Hepatocyte (in vitro differentiated cells): Measurements from ENCODE around the gene VPS45.

Experiments used
- EZH2 ChIP-seq: fragments of 200-600 bp; sonication (generic); IDR thresholded peaks from 2 replicates; pipeline ENCODE4 v1.6.1; 2016; ENCODE audit warnings: antibody characterized with exemption, mild to moderate bottlenecking, borderline replicate concordance
- EZH2phosphoT487 ChIP-seq: fragments of 200-600 bp; sonication (generic); IDR thresholded peaks from one replicate; pipeline ENCODE4 v1.6.1; 2018; ENCODE audit warnings: antibody characterized with exemption, mild to moderate bottlenecking, low read depth, moderate library complexity; ENCODE audit not compliant: unreplicated experiment, severe bottlenecking
- TF ChIP-seq, protein P1 (sequence below): fragments of 200-600 bp; sonication (generic); IDR thresholded peaks from 2 replicates; pipeline ENCODE4 v1.5.1; 2016; ENCODE audit warnings: antibody characterized with exemption, mild to moderate bottlenecking; ENCODE audit not compliant: poor library complexity

DNA sequence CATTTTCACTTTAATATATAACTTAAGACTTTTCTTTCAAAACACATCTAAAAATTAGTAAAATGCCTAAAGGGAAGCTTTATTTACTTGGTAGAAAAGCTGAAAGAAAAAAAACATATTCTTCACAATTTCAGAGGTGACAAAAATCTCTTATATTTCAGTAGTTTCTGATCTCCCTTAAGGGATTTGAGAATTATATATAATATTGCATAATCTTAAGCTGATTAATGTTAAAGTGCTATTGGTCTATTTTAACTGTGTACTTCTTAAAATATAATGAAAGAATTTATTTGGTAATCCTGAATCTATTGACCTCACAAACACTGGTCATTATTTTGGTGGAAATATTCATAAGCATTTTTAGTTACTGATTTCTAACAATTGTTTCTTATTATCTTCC is 1.2 kb upstream of the VPS45 start:
- TF ChIP-seq, protein P1, sequence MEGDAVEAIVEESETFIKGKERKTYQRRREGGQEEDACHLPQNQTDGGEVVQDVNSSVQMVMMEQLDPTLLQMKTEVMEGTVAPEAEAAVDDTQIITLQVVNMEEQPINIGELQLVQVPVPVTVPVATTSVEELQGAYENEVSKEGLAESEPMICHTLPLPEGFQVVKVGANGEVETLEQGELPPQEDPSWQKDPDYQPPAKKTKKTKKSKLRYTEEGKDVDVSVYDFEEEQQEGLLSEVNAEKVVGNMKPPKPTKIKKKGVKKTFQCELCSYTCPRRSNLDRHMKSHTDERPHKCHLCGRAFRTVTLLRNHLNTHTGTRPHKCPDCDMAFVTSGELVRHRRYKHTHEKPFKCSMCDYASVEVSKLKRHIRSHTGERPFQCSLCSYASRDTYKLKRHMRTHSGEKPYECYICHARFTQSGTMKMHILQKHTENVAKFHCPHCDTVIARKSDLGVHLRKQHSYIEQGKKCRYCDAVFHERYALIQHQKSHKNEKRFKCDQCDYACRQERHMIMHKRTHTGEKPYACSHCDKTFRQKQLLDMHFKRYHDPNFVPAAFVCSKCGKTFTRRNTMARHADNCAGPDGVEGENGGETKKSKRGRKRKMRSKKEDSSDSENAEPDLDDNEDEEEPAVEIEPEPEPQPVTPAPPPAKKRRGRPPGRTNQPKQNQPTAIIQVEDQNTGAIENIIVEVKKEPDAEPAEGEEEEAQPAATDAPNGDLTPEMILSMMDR, result no peak
- no peak for TF ChIP-seq EZH2
- TF ChIP-seq EZH2phosphoT487, result no peak
